Activated naive CD4-positive, alpha-beta T cell treated with anti-CD3 and anti-CD28 coated beads, Interleukin-2, amount 50 U/mL, for 24 hours (primary cell): Measurements from ENCODE around the gene B4GALT7.
"Not testable (repeated sequence)": the region's sequence is repeated elsewhere in the genome, so short reads cannot be mapped to it uniquely, and the experiment has no call there.

Experiments used
- H3K27ac Mint-ChIP-seq: one replicate; pipeline ENCODE4 v1.8.0; 2021; ENCODE audit warnings: mild to moderate bottlenecking, mixed read lengths
- H3K27me3 Mint-ChIP-seq: one replicate; pipeline ENCODE4 v1.8.0; 2021; ENCODE audit warnings: mixed read lengths
- H3K36me3 Mint-ChIP-seq: one replicate; pipeline ENCODE4 v1.8.0; 2021; ENCODE audit warnings: mixed read lengths
- H3K4me1 Mint-ChIP-seq: one replicate; pipeline ENCODE4 v1.8.0; 2021; ENCODE audit warnings: mixed read lengths
- H3K4me3 Mint-ChIP-seq: one replicate; pipeline ENCODE4 v1.8.0; 2021; ENCODE audit warnings: mild to moderate bottlenecking, mixed read lengths
- H3K9me3 Mint-ChIP-seq: one replicate; pipeline ENCODE4 v1.8.0; 2021; ENCODE audit warnings: mixed read lengths

B4GALT7 gene, protein sequence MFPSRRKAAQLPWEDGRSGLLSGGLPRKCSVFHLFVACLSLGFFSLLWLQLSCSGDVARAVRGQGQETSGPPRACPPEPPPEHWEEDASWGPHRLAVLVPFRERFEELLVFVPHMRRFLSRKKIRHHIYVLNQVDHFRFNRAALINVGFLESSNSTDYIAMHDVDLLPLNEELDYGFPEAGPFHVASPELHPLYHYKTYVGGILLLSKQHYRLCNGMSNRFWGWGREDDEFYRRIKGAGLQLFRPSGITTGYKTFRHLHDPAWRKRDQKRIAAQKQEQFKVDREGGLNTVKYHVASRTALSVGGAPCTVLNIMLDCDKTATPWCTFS

GRCh38 chr5:177599731-177600507 lies at the start of gene B4GALT7:
TSS of gene B4GALT7 (plus strand) at chr5:177600132. CDS start at chr5:177600211, 79 bp downstream.
- H3K27me3 Mint-ChIP-seq: no peaks in the 10 kb centered on the region
- peaks cover 34% of the 10 kb centered on the region for H3K4me1 Mint-ChIP-seq
- H3K4me3 Mint-ChIP-seq: peak within 1 kb of the TSS; percentile 95
- H3K9me3 Mint-ChIP-seq: no peaks in the 10 kb centered on the region
- peaks cover 4% of the 10 kb centered on the region for H3K36me3 Mint-ChIP-seq
- H3K27ac Mint-ChIP-seq: peak within 1 kb of the TSS; percentile 96

DNA sequence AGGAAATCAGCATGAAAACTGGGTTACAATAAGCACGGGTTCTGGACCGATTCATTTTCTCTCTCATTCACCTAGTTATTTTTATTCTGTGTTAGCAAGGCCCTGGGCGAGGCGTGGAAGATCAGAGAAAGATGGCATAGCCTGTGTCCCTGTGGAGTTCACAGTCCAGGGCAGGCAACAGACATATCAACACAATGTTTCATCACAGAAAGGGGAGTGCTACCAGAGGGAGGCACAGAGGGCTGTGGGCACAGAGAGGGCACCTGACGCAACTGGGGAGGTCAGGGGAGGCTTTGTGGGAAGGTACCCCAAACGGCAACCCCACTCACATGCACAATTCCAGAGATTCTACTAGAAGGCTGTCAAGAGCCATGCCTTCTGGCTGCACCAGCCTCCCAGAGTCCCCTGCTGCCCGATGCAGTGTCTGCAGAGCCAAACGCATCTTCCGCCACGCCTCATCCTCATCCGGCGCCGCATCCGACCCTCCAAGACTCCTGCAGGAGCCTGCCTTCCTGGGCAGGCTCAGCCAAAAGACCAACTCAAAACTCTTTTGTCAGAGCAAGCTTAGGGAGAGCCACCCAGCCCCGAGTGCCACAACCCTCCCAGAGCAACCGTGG lies 47.0 kb upstream of the B4GALT7 start:
- Mint-ChIP-seq H3K27ac (peak overlapping the region; percentile 70), H3K4me1 (peaks cover 42% of the 10 kb centered on the region), H3K27me3 (no peaks in the 10 kb centered on the region), H3K9me3 (no peaks in the 10 kb centered on the region), H3K4me3 (peak overlapping the region; percentile 82), H3K36me3 (no peaks in the 10 kb centered on the region)

DNA sequence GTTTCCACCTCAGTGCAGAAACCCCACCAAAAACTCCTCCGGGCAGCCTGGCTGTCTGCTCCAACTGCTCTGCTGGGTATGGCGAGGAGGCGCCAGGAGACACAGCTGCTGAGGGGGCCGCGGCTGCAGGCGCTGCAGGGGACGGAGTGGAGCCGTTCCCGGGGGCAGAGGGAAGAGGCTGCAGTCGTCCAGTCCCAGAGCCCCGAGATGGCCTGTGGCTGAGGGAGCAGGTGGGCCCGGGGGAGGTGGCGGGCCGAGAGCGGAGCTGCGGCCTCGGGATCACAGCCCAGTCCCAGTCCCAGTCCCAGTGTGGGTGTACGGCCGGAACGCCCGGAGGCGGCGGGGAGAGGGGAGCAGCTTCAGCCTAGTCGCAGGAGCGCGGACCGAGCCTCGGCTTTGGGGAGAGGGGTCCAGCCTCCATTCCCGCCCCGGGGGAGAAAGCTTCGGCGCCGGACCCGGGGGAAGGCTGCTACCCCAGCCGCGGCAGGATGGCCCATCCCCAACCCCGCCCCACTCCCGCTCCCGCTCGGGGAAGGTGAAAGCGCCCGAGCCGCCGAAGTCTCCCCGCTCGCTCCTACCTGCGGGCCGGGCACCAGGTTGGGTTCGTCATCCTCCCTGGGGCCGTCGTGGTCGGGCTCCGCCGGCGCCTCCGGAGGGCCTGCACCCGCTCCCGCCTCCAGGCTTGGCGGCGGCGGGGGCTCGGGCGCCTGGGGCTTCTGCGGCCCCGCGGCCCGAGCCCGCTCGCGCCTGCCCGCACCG lies 46.1 kb upstream of the B4GALT7 start:
- Mint-ChIP-seq H3K27ac (no peak overlapping the region), H3K9me3 (no peaks in the 10 kb centered on the region), H3K36me3 (no peaks in the 10 kb centered on the region), H3K4me1 (peaks cover 35% of the 10 kb centered on the region), H3K27me3 (no peaks in the 10 kb centered on the region), H3K4me3 (peak overlapping the region; percentile 82)

DNA sequence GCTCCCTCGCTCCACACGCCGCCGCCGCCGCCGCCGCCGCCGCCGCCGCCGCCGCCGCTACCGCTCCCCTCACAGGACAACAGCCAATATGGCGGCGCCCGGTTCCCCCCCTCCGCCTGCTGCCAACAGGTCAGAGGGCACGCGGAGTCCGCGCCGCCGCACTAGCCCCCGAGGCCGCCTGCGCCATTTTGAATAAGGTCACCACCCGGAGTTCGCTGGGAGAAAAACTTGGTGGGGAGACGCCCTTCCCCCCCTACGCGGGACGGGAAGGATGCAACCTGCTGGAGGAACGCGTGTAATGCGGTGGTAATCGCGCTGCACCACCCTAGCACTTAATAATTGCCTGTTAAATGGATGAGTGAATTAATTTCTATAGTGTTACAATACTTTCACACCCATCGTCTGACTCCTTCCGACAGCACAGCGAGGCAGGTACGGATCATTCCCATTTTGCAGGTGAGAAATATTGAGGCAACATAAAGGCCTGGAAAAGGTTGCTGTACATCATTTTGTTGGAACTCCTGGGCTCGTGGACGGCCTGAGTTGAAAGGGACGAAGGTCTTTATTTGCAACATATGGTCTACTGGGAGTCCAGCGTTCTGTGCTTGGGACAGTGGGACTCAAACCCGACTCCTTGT lies 45.3 kb upstream of the B4GALT7 start, which contains the start of gene FAM193B:
Gene FAM193B (minus strand): TSS at position 90 of the 638 bp plus-strand sequence. CDS start 105 bp downstream, outside the sequence.
- H3K9me3 Mint-ChIP-seq: no peaks in the 10 kb centered on the region
- no peaks in the 10 kb centered on the region for H3K27me3 Mint-ChIP-seq
- H3K27ac Mint-ChIP-seq: peak within 1 kb of the TSS; percentile 89
- no peaks in the 10 kb centered on the region for H3K36me3 Mint-ChIP-seq
- peak within 1 kb of the TSS; percentile 92 for H3K4me3 Mint-ChIP-seq
- H3K4me1 Mint-ChIP-seq: peaks cover 32% of the 10 kb centered on the region

GRCh38 chr5:177555228-177555627 lies 44.7 kb upstream of the B4GALT7 start:
- no peaks in the 10 kb centered on the region for H3K27me3 Mint-ChIP-seq
- peak overlapping the region; percentile 92 for H3K4me3 Mint-ChIP-seq
- peaks cover 28% of the 10 kb centered on the region for H3K4me1 Mint-ChIP-seq
- H3K36me3 Mint-ChIP-seq: no peaks in the 10 kb centered on the region
- no peak overlapping the region for H3K27ac Mint-ChIP-seq
- no peaks in the 10 kb centered on the region for H3K9me3 Mint-ChIP-seq

- H3K4me1 Mint-ChIP-seq: peaks cover 26% of the 10 kb centered on the region
- no peaks in the 10 kb centered on the region for H3K36me3 Mint-ChIP-seq
- no peak overlapping the region for H3K27ac Mint-ChIP-seq
- no peaks in the 10 kb centered on the region for H3K9me3 Mint-ChIP-seq
- peak overlapping the region; percentile 92 for H3K4me3 Mint-ChIP-seq
- H3K27me3 Mint-ChIP-seq: no peaks in the 10 kb centered on the region
These were observed 44.3 kb upstream of the B4GALT7 start for GRCh38 chr5:177555665-177556064.

DNA sequence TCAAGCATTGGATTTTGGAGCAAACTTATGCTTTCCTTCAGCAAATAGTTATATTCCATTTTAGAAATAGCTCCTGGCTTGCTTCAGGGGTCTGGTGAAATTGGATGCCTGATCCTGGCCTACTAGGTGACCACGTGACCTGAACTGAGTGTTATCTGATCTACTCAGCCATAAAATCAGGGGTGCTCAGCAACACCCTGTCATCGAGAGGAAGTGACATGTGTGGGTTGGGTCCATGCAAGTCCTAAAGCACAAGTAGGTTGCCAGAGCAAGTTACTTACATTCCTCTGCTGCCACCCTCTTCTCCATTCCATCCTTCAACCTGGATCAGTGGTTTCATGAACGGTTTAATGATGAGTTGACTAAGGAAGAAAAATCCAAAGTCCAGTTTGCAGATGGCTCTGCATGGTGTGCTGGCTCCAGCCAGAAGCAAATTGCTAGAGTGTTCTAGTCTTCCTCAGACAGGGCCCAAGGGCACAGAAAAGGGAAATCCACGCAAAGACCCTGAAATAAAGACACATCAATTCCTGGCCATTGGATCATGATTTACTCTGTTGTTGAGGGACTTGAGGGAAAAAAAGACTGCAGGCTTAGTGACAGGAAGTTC lies 42.8 kb upstream of the B4GALT7 start:
- no peaks in the 10 kb centered on the region for H3K27me3 Mint-ChIP-seq
- peaks cover 23% of the 10 kb centered on the region for H3K4me1 Mint-ChIP-seq
- H3K27ac Mint-ChIP-seq: no peak overlapping the region
- H3K4me3 Mint-ChIP-seq: no peak overlapping the region
- H3K36me3 Mint-ChIP-seq: no peaks in the 10 kb centered on the region
- H3K9me3 Mint-ChIP-seq: no peaks in the 10 kb centered on the region

DNA sequence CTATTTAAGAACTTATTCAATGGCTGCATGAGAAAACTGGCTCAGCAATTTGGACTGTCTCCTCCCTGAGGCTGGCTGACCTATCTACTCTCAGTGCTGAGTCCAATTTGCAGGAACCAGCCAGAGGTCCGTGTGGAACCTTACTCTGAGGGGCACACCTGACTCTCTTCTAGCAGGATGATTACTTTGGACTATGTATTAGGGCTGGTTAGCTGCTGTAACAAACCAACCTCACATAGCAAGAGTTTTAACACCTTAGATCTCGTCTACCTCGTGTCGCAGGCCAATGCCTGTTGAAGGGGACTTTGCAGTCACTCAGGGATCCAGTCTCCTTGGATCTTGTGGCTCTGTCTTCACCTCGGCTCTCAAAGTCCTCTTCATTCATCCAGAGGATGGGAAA lies 42.1 kb upstream of the B4GALT7 start:
- Mint-ChIP-seq H3K36me3 (no peaks in the 10 kb centered on the region), H3K27ac (no peak overlapping the region), H3K9me3 (no peaks in the 10 kb centered on the region), H3K27me3 (no peaks in the 10 kb centered on the region), H3K4me1 (peaks cover 16% of the 10 kb centered on the region), H3K4me3 (no peak overlapping the region)

DNA sequence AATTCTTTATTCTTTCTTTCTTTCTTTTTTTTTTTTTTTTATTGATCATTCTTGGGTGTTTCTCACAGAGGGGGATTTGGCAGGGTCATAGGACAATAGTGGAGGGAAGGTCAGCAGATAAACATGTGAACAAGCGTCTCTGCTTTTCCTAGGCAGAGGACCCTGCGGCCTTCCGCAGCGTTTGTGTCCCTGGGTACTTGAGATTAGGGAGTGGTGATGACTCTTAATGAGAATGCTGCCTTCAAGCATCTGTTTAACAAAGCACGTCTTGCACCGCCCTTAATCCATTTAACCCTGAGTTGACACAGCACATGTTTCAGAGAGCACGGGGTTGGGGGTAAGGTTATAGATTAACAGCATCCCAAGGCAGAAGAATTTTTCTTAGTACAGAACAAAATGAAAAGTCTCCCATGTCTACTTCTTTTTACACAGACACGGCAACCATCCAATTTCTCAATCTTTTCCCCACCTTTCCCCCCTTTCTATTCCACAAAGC lies 40.4 kb upstream of the B4GALT7 start:
- H3K4me3 Mint-ChIP-seq, H3K4me1 Mint-ChIP-seq, H3K27me3 Mint-ChIP-seq, H3K36me3 Mint-ChIP-seq, H3K9me3 Mint-ChIP-seq, H3K27ac Mint-ChIP-seq: not testable (repeated sequence)

DNA sequence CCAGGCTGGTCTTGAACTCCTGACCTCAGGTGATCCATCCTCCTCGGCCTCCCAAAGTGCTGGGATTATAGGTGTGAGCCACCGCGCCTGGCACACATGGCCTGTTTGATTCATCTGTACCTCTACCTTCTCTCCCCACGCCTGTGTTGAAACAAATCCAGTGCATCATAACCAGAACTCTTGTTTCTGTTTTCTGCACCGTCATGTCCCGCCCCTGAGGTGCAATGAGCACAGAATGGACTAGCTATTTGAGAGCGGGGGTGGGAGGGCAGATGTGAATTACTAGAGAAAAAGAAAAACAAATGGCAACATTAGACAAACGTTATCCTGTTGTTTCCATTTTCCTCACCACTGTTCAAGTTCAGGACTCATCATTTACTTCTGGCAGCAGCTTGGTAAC lies 34.9 kb upstream of the B4GALT7 start:
- Mint-ChIP-seq H3K27ac (no peak overlapping the region), H3K27me3 (no peaks in the 10 kb centered on the region), H3K4me3 (no peak overlapping the region), H3K4me1 (no peaks in the 10 kb centered on the region), H3K9me3 (no peaks in the 10 kb centered on the region), H3K36me3 (no peaks in the 10 kb centered on the region)

DNA sequence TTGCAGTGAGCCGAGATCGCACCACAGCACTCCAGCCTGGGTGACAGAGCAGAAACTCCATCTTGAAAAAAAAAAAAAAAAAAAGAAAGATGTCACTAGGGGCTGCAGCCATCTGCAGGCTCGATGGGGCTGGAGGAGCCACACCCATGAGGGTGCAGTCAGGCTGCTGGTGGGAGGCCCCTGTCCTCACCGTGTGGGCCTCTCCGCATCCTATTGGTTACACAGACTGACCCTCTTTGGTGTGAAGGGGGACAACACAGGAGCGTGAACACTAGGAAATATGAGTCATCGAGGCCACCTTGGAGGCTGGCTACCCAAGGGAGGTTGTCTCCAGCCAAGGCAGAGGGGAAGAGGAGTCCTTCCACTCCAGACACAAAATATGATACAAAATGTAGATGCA lies 31.6 kb upstream of the B4GALT7 start:
- Mint-ChIP-seq H3K4me1 (no peaks in the 10 kb centered on the region), H3K9me3 (no peaks in the 10 kb centered on the region), H3K36me3 (no peaks in the 10 kb centered on the region), H3K27ac (no peak overlapping the region), H3K27me3 (no peaks in the 10 kb centered on the region), H3K4me3 (no peak overlapping the region)

GRCh38 chr5:177569894-177570293 lies 30.0 kb upstream of the B4GALT7 start:
- H3K27ac Mint-ChIP-seq: no peak overlapping the region
- H3K27me3 Mint-ChIP-seq: no peaks in the 10 kb centered on the region
- no peaks in the 10 kb centered on the region for H3K36me3 Mint-ChIP-seq
- no peaks in the 10 kb centered on the region for H3K4me1 Mint-ChIP-seq
- no peaks in the 10 kb centered on the region for H3K9me3 Mint-ChIP-seq
- no peak overlapping the region for H3K4me3 Mint-ChIP-seq

GRCh38 chr5:177575488-177575887 lies 24.4 kb upstream of the B4GALT7 start:
- Mint-ChIP-seq H3K27me3 (no peaks in the 10 kb centered on the region), H3K36me3 (no peaks in the 10 kb centered on the region), H3K4me1 (no peaks in the 10 kb centered on the region), H3K4me3 (no peak overlapping the region), H3K27ac (no peak overlapping the region), H3K9me3 (no peaks in the 10 kb centered on the region)

- no peaks in the 10 kb centered on the region for H3K4me1 Mint-ChIP-seq
- H3K36me3 Mint-ChIP-seq: no peaks in the 10 kb centered on the region
- H3K4me3 Mint-ChIP-seq: no peak overlapping the region
- no peaks in the 10 kb centered on the region for H3K9me3 Mint-ChIP-seq
- no peaks in the 10 kb centered on the region for H3K27me3 Mint-ChIP-seq
- no peak overlapping the region for H3K27ac Mint-ChIP-seq
These were observed 23.8 kb upstream of the B4GALT7 start for GRCh38 chr5:177576169-177576568.
